ENCODE results near the gene JPH2.

Gene JPH2

GRCh38 chr20:44080646-44081267 lies 106.2 kb downstream of the JPH2 start:
- H3K27me3 ChIP-seq (ENCODE audit: control insufficient read depth, insufficient read depth, low read length) = no peaks in the 10 kb centered on the region
- no peaks in the 10 kb centered on the region for H3K4me1 ChIP-seq (ENCODE audit: control insufficient read depth, insufficient read depth, low read length)
- H3K36me3 ChIP-seq (ENCODE audit: control insufficient read depth, insufficient read depth, low read length) = no peaks in the 10 kb centered on the region
- no peaks in the 10 kb centered on the region for H3K9me3 ChIP-seq (ENCODE audit: control insufficient read depth, low read length)
- no peak overlapping the region for H3K4me3 ChIP-seq (ENCODE audit: low read length)
- no peak overlapping the region for H3K9ac ChIP-seq (ENCODE audit: low read length)

GRCh38 chr20:44080064-44080463 lies 106.9 kb downstream of the JPH2 start:
- Histone ChIP-seq H3K9me3 (ENCODE audit: control insufficient read depth, low read length) (no peaks in the 10 kb centered on the region), H3K4me3 (ENCODE audit: low read length) (no peak overlapping the region), H3K4me1 (ENCODE audit: control insufficient read depth, insufficient read depth, low read length) (no peaks in the 10 kb centered on the region)

GRCh38 chr20:44079291-44079690 lies 107.7 kb downstream of the JPH2 start:
- no peaks in the 10 kb centered on the region for H3K27me3 ChIP-seq (ENCODE audit: control insufficient read depth, insufficient read depth, low read length)
- H3K4me1 ChIP-seq (ENCODE audit: control insufficient read depth, insufficient read depth, low read length) = no peaks in the 10 kb centered on the region
- H3K4me3 ChIP-seq (ENCODE audit: low read length) = no peak overlapping the region
- no peak overlapping the region for H3K9ac ChIP-seq (ENCODE audit: low read length)
- no peaks in the 10 kb centered on the region for H3K36me3 ChIP-seq (ENCODE audit: control insufficient read depth, insufficient read depth, low read length)
- H3K9me3 ChIP-seq (ENCODE audit: control insufficient read depth, low read length) = no peaks in the 10 kb centered on the region

More at GRCh38 chr20:44080064-44080463, 106.9 kb downstream of the JPH2 start:
- H3K36me3 ChIP-seq (ENCODE audit: control insufficient read depth, insufficient read depth, low read length) = no peaks in the 10 kb centered on the region
- no peak overlapping the region for H3K9ac ChIP-seq (ENCODE audit: low read length)
- H3K27me3 ChIP-seq (ENCODE audit: control insufficient read depth, insufficient read depth, low read length) = no peaks in the 10 kb centered on the region

- Histone ChIP-seq H3K4me1 (ENCODE audit: control insufficient read depth, insufficient read depth, low read length) (no peaks in the 10 kb centered on the region), H3K9ac (ENCODE audit: low read length) (no peak overlapping the region), H3K36me3 (ENCODE audit: control insufficient read depth, insufficient read depth, low read length) (no peaks in the 10 kb centered on the region), H3K9me3 (ENCODE audit: control insufficient read depth, low read length) (no peaks in the 10 kb centered on the region), H3K27me3 (ENCODE audit: control insufficient read depth, insufficient read depth, low read length) (no peaks in the 10 kb centered on the region), H3K4me3 (ENCODE audit: low read length) (no peak overlapping the region)
These were observed 111.1 kb downstream of the JPH2 start for GRCh38 chr20:44075950-44076232.

GRCh38 chr20:44075191-44075949 lies 111.6 kb downstream of the JPH2 start:
- no peak overlapping the region for H3K9ac ChIP-seq (ENCODE audit: low read length)
- H3K4me1 ChIP-seq (ENCODE audit: control insufficient read depth, insufficient read depth, low read length) = no peaks in the 10 kb centered on the region

GRCh38 chr20:44074252-44075151 lies 112.5 kb downstream of the JPH2 start:
- Histone ChIP-seq H3K36me3 (ENCODE audit: control insufficient read depth, insufficient read depth, low read length) (no peaks in the 10 kb centered on the region), H3K4me1 (ENCODE audit: control insufficient read depth, insufficient read depth, low read length) (no peaks in the 10 kb centered on the region), H3K27me3 (ENCODE audit: control insufficient read depth, insufficient read depth, low read length) (no peaks in the 10 kb centered on the region), H3K4me3 (ENCODE audit: low read length) (no peak overlapping the region), H3K9ac (ENCODE audit: low read length) (no peak overlapping the region), H3K9me3 (ENCODE audit: control insufficient read depth, low read length) (no peaks in the 10 kb centered on the region)

More at GRCh38 chr20:44075191-44075949, 111.6 kb downstream of the JPH2 start:
- Histone ChIP-seq H3K4me3 (ENCODE audit: low read length) (no peak overlapping the region), H3K9me3 (ENCODE audit: control insufficient read depth, low read length) (no peaks in the 10 kb centered on the region), H3K36me3 (ENCODE audit: control insufficient read depth, insufficient read depth, low read length) (no peaks in the 10 kb centered on the region), H3K27me3 (ENCODE audit: control insufficient read depth, insufficient read depth, low read length) (no peaks in the 10 kb centered on the region)

- H3K27me3 ChIP-seq (ENCODE audit: control insufficient read depth, insufficient read depth, low read length) = no peaks in the 10 kb centered on the region
- H3K9ac ChIP-seq (ENCODE audit: low read length) = no peak overlapping the region
- H3K9me3 ChIP-seq (ENCODE audit: control insufficient read depth, low read length) = no peaks in the 10 kb centered on the region
- H3K36me3 ChIP-seq (ENCODE audit: control insufficient read depth, insufficient read depth, low read length) = no peaks in the 10 kb centered on the region
- H3K4me1 ChIP-seq (ENCODE audit: control insufficient read depth, insufficient read depth, low read length) = no peaks in the 10 kb centered on the region
- no peak overlapping the region for H3K4me3 ChIP-seq (ENCODE audit: low read length)
These were observed 113.3 kb downstream of the JPH2 start for GRCh38 chr20:44073675-44074071.

- Histone ChIP-seq H3K9me3 (ENCODE audit: control insufficient read depth, low read length) (no peaks in the 10 kb centered on the region), H3K4me3 (ENCODE audit: low read length) (no peak overlapping the region), H3K9ac (ENCODE audit: low read length) (no peak overlapping the region), H3K27me3 (ENCODE audit: control insufficient read depth, insufficient read depth, low read length) (no peaks in the 10 kb centered on the region), H3K4me1 (ENCODE audit: control insufficient read depth, insufficient read depth, low read length) (no peaks in the 10 kb centered on the region), H3K36me3 (ENCODE audit: control insufficient read depth, insufficient read depth, low read length) (no peaks in the 10 kb centered on the region)
These were observed 113.8 kb downstream of the JPH2 start for GRCh38 chr20:44073011-44073674.

- H3K36me3 ChIP-seq (ENCODE audit: control insufficient read depth, insufficient read depth, low read length) = no peaks in the 10 kb centered on the region
- no peaks in the 10 kb centered on the region for H3K4me1 ChIP-seq (ENCODE audit: control insufficient read depth, insufficient read depth, low read length)
- no peaks in the 10 kb centered on the region for H3K9me3 ChIP-seq (ENCODE audit: control insufficient read depth, low read length)
- H3K4me3 ChIP-seq (ENCODE audit: low read length) = no peak overlapping the region
- H3K27me3 ChIP-seq (ENCODE audit: control insufficient read depth, insufficient read depth, low read length) = no peaks in the 10 kb centered on the region
- no peak overlapping the region for H3K9ac ChIP-seq (ENCODE audit: low read length)
These were observed 114.6 kb downstream of the JPH2 start for GRCh38 chr20:44072384-44072783.

- no peaks in the 10 kb centered on the region for H3K36me3 ChIP-seq (ENCODE audit: control insufficient read depth, insufficient read depth, low read length)
- H3K9ac ChIP-seq (ENCODE audit: low read length) = no peak overlapping the region
- no peaks in the 10 kb centered on the region for H3K9me3 ChIP-seq (ENCODE audit: control insufficient read depth, low read length)
- no peak overlapping the region for H3K4me3 ChIP-seq (ENCODE audit: low read length)
- peaks cover under 1% of the 10 kb centered on the region for H3K27me3 ChIP-seq (ENCODE audit: control insufficient read depth, insufficient read depth, low read length)
- no peaks in the 10 kb centered on the region for H3K4me1 ChIP-seq (ENCODE audit: control insufficient read depth, insufficient read depth, low read length)
These were observed 115.4 kb downstream of the JPH2 start for GRCh38 chr20:44071526-44072111.

- no peaks in the 10 kb centered on the region for H3K4me1 ChIP-seq (ENCODE audit: control insufficient read depth, insufficient read depth, low read length)
- no peaks in the 10 kb centered on the region for H3K36me3 ChIP-seq (ENCODE audit: control insufficient read depth, insufficient read depth, low read length)
- H3K9ac ChIP-seq (ENCODE audit: low read length) = no peak overlapping the region
- H3K4me3 ChIP-seq (ENCODE audit: low read length) = no peak overlapping the region
- H3K9me3 ChIP-seq (ENCODE audit: control insufficient read depth, low read length) = no peaks in the 10 kb centered on the region
- H3K27me3 ChIP-seq (ENCODE audit: control insufficient read depth, insufficient read depth, low read length) = peaks cover 3% of the 10 kb centered on the region
These were observed 115.9 kb downstream of the JPH2 start for GRCh38 chr20:44071057-44071456.

Measured in mucosa of stomach (tissue), 1 donor.